Caki2 (cell line): Measurements from ENCODE around the gene MAPKAP1. TPM values are rescaled to one million over a fixed set of nuclear protein-coding genes. Genes with fewer than 3 reads are reported as not detected.

Source experiments
- DNase-seq: peaks from one replicate; pipeline ENCODE4 v3.0.0-alpha.2; 2015; ENCODE audit warnings: low read depth
- in situ Hi-C: cut with HindIII; loops from 2 replicates; pipeline ENCODE4 v1.10.0; 2016; ENCODE audit warnings: low sequenced_read_pairs, low pct_unique_long_range_greater_than_20kb, mixed read lengths
- total RNA-seq: library from RNA; depleted of rRNA; stranded (reverse); fragments of >200 nt; shearing (Covaris generic); gene quantifications from 2 replicates; pipeline ENCODE4 v1.2.3, GENCODE V29; 2014; ENCODE audit warnings: low replicate concordance

Gene MAPKAP1
- total RNA-seq, 1 experiment from 2014 or later: 68.7 TPM

GRCh38 chr9:125517577-125517976 lies 189.4 kb downstream of the MAPKAP1 start:
- in situ Hi-C loops: no loop called here
- DNase-seq: no peak

GRCh38 chr9:125515983-125516940 lies 190.7 kb downstream of the MAPKAP1 start:
- DNase-seq: no peak
- in situ Hi-C loops: no loop called here

- in situ Hi-C loops: no loop called here
- DNase-seq: no peak
Observed at GRCh38 chr9:125515281-125515680, 191.7 kb downstream of the MAPKAP1 start.

GRCh38 chr9:125514468-125514867 lies 192.5 kb downstream of the MAPKAP1 start:
- in situ Hi-C loops: no loop called here
- DNase-seq: no peak

GRCh38 chr9:125513668-125514413 lies 193.2 kb downstream of the MAPKAP1 start:
- in situ Hi-C loops: no loop called here
- DNase-seq: peak; percentile 58

- DNase-seq: no peak
- in situ Hi-C loops: no loop called here
Observed at GRCh38 chr9:125513303-125513667, 193.7 kb downstream of the MAPKAP1 start.

GRCh38 chr9:125511789-125512660 lies 195.0 kb downstream of the MAPKAP1 start:
- no peak for DNase-seq
- in situ Hi-C loops: no loop called here

GRCh38 chr9:125510980-125511379 lies 196.0 kb downstream of the MAPKAP1 start:
- in situ Hi-C loops: no loop called here
- no peak for DNase-seq

GRCh38 chr9:125509476-125509875 lies 197.5 kb downstream of the MAPKAP1 start:
- in situ Hi-C loops: no loop called here

GRCh38 chr9:125508249-125508648 lies 198.8 kb downstream of the MAPKAP1 start:
- no peak for DNase-seq
- in situ Hi-C loops: no loop called here

More at GRCh38 chr9:125509476-125509875, 197.5 kb downstream of the MAPKAP1 start:
- DNase-seq: no peak

GRCh38 chr9:125507226-125507625 lies 199.8 kb downstream of the MAPKAP1 start:
- in situ Hi-C loops: no loop called here
- DNase-seq: no peak

- DNase-seq: no peak
- in situ Hi-C loops: no loop called here
Observed at GRCh38 chr9:125505988-125506438, 201.0 kb downstream of the MAPKAP1 start.

GRCh38 chr9:125504616-125505015 lies 202.4 kb downstream of the MAPKAP1 start:
- in situ Hi-C loops: no loop called here
- no peak for DNase-seq

- DNase-seq: no peak
- in situ Hi-C loops: no loop called here
Observed at GRCh38 chr9:125497906-125498305, 209.1 kb downstream of the MAPKAP1 start.

GRCh38 chr9:125497478-125497877 lies 209.5 kb downstream of the MAPKAP1 start:
- no peak for DNase-seq
- in situ Hi-C loops: no loop called here

- DNase-seq: no peak
- in situ Hi-C loops: no loop called here
Observed at GRCh38 chr9:125496313-125496834, 210.6 kb downstream of the MAPKAP1 start.

GRCh38 chr9:125495172-125496119 lies 211.6 kb downstream of the MAPKAP1 start:
- in situ Hi-C loops: no loop called here
- peak; percentile 70 for DNase-seq
